HG02610 (cell line): ENCODE measurements around the gene C3orf33.
"Not testable (repeated sequence)": the region's sequence is repeated elsewhere in the genome, so short reads cannot be mapped to it uniquely, and the experiment has no call there.

Experiments
- ATAC-seq: cut with Tn5 transposase; IDR thresholded peaks from one replicate; pipeline ENCODE4 v1.9.1; 2021; ENCODE audit warnings: mild to moderate bottlenecking, moderate library complexity; ENCODE audit not compliant: unreplicated experiment

Gene C3orf33, protein sequence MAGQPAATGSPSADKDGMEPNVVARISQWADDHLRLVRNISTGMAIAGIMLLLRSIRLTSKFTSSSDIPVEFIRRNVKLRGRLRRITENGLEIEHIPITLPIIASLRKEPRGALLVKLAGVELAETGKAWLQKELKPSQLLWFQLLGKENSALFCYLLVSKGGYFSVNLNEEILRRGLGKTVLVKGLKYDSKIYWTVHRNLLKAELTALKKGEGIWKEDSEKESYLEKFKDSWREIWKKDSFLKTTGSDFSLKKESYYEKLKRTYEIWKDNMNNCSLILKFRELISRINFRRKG

GRCh38 chr3:155805802-155806618 lies at the start of gene C3orf33:
Gene C3orf33 (minus strand): TSS chr3:155806278. CDS start chr3:155806252, 26 bp downstream.
- ATAC-seq = peak; percentile 98

- ATAC-seq = peak; percentile 93
Measured at GRCh38 chr3:155854141-155854940, 48.3 kb upstream of the C3orf33 start, which contains the start of gene SLC33A1. Gene SLC33A1 (minus strand): TSS chr3:155854427. CDS start chr3:155853997, 430 bp downstream.

DNA sequence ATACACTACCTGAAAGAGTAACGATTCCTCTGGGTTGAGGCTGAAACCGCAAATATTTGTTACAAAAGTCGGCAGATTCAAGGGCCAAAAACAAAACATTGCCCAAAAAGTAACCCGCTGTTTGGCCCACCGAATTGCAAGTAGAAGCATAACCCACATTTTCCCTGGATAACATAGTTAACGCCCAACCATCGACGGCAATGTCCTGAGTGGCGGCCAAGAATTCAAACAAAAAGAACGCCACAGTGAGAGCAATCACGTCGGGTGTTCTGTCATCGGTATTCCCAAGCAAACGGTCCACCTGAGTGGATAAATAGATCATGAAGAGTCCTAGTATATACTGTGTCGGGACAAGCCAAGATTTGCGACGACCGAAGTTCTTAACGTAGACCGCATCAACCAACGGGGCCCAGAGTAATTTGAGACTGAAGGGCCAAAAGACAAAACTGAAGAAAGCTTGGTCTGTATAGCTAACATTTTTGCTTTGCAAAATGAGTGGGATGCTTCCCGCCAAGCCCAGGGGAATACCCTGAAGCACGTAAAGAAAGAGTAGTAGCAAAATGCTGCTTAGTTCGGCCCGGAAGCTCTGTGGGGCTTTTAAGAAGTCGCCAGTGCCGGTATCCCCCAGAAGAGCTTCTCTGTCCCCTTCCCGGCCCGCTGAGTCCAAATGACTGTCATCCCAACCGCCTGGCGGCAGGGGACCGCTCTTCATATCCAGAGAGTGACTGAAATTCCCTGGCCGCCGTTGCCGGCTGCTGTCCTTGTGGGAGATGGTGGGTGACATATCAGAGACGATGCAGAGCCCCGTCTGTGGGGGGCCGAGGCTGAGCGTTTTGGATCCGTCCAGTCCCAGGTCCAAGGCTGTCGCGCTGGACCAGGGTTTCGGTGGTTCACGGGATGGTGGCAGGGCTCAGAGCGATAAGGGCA lies 47.4 kb upstream of the C3orf33 start:
- peak; percentile 3 for ATAC-seq

DNA sequence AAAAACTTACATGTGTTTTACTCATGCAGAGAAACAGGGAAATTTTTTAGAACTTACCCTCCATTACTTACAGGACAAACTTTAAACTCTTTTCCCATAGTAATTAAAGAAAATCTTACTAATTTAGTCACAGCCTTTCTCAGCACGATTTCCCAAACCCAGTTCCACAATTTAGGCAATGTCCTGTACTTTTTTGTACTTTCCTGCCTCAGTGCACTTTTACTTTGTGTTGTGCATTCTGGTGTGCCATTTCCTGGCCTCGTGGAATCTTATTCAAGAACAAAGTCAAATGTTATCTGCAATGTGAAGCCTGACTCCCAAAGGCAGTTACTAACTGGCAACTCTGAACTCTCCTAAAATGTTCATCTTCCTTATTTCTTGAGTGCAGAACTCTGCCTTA lies 46.3 kb upstream of the C3orf33 start:
- ATAC-seq = no peak

DNA sequence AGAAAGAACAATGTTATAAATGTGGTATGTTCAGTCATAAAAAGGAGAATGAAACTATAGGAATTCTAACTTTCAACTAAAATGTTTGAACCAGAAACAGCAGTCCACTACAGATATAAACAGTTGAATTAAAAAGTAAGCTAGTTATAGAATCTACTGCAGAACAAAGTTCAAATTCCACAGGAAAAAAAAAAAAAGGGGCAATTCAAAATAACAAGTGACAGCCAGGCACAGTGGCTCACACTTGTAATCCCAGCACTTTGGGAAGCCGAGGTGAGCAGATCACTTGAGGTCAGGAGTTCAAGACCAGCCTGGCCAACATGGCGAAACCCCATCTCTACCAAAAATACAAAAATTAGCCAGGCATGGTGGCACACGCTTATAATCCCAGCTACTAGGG lies 43.3 kb upstream of the C3orf33 start:
- ATAC-seq = not testable (repeated sequence)

GRCh38 chr3:155847993-155848392 lies 41.9 kb upstream of the C3orf33 start:
- no peak for ATAC-seq

GRCh38 chr3:155846119-155846518 lies 40.0 kb upstream of the C3orf33 start:
- ATAC-seq = no peak

DNA sequence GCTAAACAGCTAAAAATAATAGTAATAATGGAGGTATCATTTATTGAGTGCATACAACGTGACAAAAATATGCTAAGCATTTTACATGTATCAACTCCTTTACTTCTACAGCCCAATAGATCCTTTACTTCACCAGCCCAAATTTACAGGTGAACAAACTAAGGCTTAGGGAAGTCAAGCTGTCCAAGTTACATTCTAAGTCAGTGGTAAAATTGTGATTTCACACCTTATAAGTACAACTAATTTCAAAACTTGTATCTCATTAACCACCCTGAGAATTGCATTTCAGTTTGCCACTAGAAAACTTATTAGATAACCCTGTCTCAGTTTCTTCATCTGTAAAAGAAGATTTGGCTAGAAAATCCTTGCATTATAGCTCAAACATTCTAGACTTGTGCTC lies 37.5 kb upstream of the C3orf33 start:
- ATAC-seq = peak; percentile 74

DNA sequence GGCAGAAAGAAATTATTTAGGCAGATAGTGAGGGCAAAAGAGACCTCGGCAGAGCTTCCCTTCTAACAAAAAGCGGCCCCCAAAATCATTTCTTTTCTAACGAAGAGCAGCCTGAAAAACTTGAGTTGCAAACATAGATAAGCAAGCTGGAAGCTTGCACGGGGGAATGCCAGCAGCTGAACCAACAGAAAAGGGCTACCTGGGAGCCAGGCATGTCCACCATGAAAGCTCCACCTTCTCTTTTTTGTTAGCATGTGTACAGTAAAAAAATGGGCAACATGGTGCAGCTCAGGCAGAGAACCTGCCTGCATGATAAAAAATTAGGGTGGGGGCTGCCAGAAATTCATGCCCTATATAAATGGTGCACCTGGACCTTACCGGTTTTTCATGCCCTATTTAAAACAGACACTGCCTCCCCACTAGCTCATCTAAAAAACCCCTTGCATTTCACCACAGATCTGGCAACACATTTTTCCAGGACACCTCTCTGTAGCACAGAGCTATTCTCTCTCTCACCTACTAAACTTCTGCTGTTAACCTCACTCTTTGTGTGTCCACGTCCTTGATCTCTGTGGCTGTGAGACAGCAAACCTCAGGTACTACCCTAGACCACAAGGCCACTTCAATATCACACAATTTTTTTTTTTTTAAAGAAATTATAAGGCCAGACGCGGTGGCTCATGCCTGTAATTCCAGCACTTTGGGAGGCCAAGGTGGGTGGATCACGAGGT lies 29.4 kb upstream of the C3orf33 start:
- no peak for ATAC-seq

GRCh38 chr3:155828490-155829098 lies 22.5 kb upstream of the C3orf33 start:
- ATAC-seq = not testable (repeated sequence)

DNA sequence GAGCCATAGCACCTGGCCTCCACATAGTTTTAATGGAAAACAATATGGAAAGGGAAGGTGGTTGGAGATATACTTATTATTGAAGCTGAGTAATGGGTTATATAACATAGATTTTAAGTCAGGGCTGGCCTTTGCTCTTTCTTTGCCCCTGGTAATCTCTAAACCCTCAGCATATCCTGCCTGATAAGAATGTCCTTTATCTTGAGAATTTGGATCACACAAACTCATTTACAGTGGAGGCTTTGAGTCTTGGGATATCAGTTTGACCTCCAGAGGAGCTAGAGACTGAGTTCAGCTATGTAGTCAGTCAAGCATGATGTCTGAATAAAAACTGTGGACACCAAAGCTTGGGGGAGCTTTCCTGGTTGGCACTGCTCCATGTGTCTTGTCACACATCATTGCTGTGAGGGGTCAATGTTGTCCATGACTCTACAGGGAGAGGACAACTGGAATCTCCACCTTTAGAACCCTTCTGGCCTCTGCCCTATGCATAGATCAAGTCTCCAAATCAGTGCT lies 9.0 kb upstream of the C3orf33 start:
- no peak for ATAC-seq

GRCh38 chr3:155813224-155813623 lies 7.1 kb upstream of the C3orf33 start:
- not testable (repeated sequence) for ATAC-seq

GRCh38 chr3:155809181-155809580 lies 3.1 kb upstream of the C3orf33 start:
- no peak for ATAC-seq

GRCh38 chr3:155807823-155808222 lies 1.7 kb upstream of the C3orf33 start:
- ATAC-seq = no peak

GRCh38 chr3:155805204-155805801 lies 775 bp downstream of the C3orf33 start:
- ATAC-seq = peak; percentile 12

GRCh38 chr3:155804323-155804722 lies 1.8 kb downstream of the C3orf33 start:
- no peak for ATAC-seq

- ATAC-seq = no peak
Measured at GRCh38 chr3:155792532-155792931, 13.5 kb downstream of the C3orf33 start.

GRCh38 chr3:155791190-155791589 lies 14.9 kb downstream of the C3orf33 start:
- no peak for ATAC-seq
